Thoracic aorta (tissue), 2 donors: ENCODE measurements around the gene CSH2. TPM values are rescaled to one million over a fixed set of nuclear protein-coding genes. Genes with fewer than 3 reads are reported as not detected.
A peak's percentile ranks its signal among the peaks of the same experiment; 100 is the strongest.
"Not testable (repeated sequence)": the region's sequence is repeated elsewhere in the genome, so short reads cannot be mapped to it uniquely, and the experiment has no call there.

Experiments used
- ATAC-seq: fragments of 150-250 bp; one replicate; pipeline ENCODE4 v1.8.0; 2017; ENCODE audit warnings: low read depth; ENCODE audit not compliant: insufficient number of reproducible peaks, low FRiP score
- DNase-seq: peaks from one replicate; pipeline ENCODE4 v3.0.0-alpha.2; 2020; ENCODE audit warnings: low spot score
- H3K27ac ChIP-seq, 2 donors: fragments of 200-600 bp; sonication (generic); 1 replicate in 1 of 2; 2 replicates in 1 of 2; pipeline ENCODE4 v1.5.1; 2016; ENCODE audit warnings: mild to moderate bottlenecking in 2 of 2, moderate library complexity in 2 of 2
- H3K27me3 ChIP-seq: fragments of 200-600 bp; sonication (generic); replicated peaks from 2 replicates; pipeline ENCODE4 v1.6.0; 2016; ENCODE audit warnings: mild to moderate bottlenecking; ENCODE audit not compliant: insufficient read depth
- H3K36me3 ChIP-seq: fragments of 200-600 bp; sonication (generic); one replicate; pipeline ENCODE4 v1.5.1; 2016
- H3K4me1 ChIP-seq, 2 donors: fragments of 200-600 bp; sonication (generic); 1 replicate in 1 of 2; 2 replicates in 1 of 2; pipeline versions ENCODE4 v1.5.1 to v1.6.0; 2016; ENCODE audit warnings: low read depth in 2 of 2, mild to moderate bottlenecking in 1 of 2; ENCODE audit not compliant: control insufficient read depth in 1 of 2
- H3K4me3 ChIP-seq: fragments of 200-600 bp; sonication (generic); 2 replicates; pipeline ENCODE4 v1.5.1; 2016; ENCODE audit warnings: mild to moderate bottlenecking
- H3K9me3 ChIP-seq: fragments of 200-600 bp; sonication (generic); 2 replicates; pipeline ENCODE4 v1.5.1; 2016
- CTCF ChIP-seq: fragments of 200-600 bp; sonication (generic); IDR thresholded peaks from one replicate; pipeline ENCODE4 v1.5.1; 2019; ENCODE audit warnings: antibody characterized with exemption
- total RNA-seq, 2 donors: library from RNA; depleted of rRNA; stranded (reverse); fragments of >200 nt; gene quantifications; one replicate each; pipeline versions ENCODE4 v1.1.0 to v1.2.3, GENCODE V29; 2016

The CSH2 gene
- total RNA-seq: not detected

DNA sequence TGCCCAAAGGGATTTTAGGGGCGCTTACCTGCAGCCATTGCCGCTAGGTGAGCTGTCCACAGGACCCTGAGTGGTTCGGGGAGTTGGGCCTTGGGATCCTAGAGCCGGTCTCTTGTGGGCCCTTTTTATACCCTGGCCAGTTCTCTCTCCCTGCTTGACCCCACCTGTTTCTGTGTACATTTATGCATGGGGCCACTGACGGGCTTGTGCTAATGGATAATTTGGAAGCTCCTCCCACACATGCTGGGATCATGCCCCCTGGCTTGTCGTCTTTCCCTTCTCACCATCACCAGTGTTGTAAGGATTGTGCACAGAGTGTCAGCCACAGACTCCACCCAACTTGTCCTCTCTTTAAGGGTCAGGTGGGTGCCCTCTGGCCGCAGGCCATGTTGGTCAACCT is at the start of gene CSH2:
Gene CSH2 (minus strand): TSS at position 101 of the 400 bp plus-strand sequence. CDS start 63 bp downstream, at position 38.
- not testable (repeated sequence) for DNase-seq, H3K27ac ChIP-seq, ATAC-seq, H3K9me3 ChIP-seq, H3K4me1 ChIP-seq, H3K36me3 ChIP-seq, H3K4me3 ChIP-seq, H3K27me3 ChIP-seq

DNA sequence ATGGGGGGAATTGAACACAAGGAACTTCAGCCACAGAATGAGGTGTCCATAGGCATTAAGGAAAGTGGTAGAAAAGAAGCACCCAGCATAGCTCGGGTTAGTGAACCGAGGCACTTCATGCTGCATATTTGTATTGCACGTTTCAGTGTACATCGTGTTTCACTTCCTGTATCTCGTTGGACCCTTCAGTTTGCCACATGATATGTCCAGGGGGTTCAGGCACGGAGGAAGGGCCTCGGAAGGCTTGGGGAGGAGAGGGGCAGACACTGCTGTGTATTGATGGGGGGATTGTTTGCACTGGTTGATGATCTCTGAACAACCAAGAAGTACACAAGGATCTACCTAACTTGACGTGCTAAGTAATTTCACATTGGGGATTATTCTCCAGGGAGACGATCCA is 48.9 kb upstream of the CSH2 start:
- not testable (repeated sequence) for H3K4me3 ChIP-seq, H3K27ac ChIP-seq, H3K4me1 ChIP-seq, H3K27me3 ChIP-seq, H3K9me3 ChIP-seq, ATAC-seq, H3K36me3 ChIP-seq, DNase-seq

DNA sequence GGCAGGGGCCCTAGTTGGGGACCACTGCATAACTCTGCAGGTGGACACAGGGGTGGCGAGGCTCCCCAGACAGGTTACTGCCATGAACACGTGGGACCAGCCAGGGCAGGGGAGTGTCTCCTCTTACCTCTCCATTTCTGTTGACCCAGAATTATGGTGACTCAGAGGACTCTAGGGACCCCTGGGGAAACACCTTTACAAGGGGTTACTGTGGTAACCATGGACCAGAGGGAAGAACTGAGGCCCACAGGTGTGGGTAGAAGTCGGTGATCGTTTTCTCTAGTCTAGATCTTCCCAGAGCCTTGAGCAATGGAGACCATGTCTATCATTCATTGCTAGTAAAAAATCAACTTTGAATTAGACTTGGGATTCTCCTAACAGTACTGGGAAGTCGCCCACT is 47.3 kb upstream of the CSH2 start:
- not testable (repeated sequence) for H3K27me3 ChIP-seq, H3K9me3 ChIP-seq, H3K4me1 ChIP-seq, H3K36me3 ChIP-seq, H3K4me3 ChIP-seq, DNase-seq, ATAC-seq, H3K27ac ChIP-seq

- DNase-seq, H3K9me3 ChIP-seq, H3K27ac ChIP-seq, H3K4me3 ChIP-seq, ATAC-seq, H3K4me1 ChIP-seq, H3K27me3 ChIP-seq, H3K36me3 ChIP-seq: not testable (repeated sequence)
These were observed 46.6 kb upstream of the CSH2 start for GRCh38 chr17:63920050-63920449.

DNA sequence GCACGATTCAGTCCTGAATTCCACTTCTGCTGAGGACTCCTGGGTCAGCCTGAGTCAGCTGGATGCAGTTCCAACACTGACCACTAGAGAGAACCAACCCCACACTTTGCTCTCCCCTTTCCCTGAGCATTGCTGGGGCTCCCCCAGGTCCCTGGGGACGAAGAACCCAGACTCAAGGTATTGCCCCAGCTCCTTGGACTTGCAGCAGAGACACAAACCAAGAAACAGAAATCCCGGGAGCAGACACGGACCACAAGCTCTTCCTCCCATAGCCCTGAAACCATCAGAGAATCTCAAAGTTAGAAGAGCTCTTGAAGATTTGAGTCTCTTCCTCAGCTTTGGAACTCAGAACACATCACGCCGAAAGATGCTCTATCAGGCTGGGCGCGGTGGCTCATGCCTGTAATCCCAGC is 45.8 kb upstream of the CSH2 start:
- DNase-seq: no peak

GRCh38 chr17:63918789-63919305 is 45.4 kb upstream of the CSH2 start, which contains the start of gene GH1:
TSS of gene GH1 (minus strand) at chr17:63918839. CDS start at chr17:63918776, 63 bp downstream.
- not testable (repeated sequence) for ATAC-seq, DNase-seq, H3K36me3 ChIP-seq, H3K4me3 ChIP-seq, H3K27ac ChIP-seq, H3K27me3 ChIP-seq, H3K4me1 ChIP-seq, H3K9me3 ChIP-seq

More for the DNA sequence above, 45.8 kb upstream of the CSH2 start:
- no peak overlapping the region for H3K4me3 ChIP-seq
- peak; percentile 63 for ATAC-seq
- peak; percentile 93 for TF ChIP-seq CTCF
- H3K9me3 ChIP-seq: no peaks in the 10 kb centered on the region
- no peak overlapping the region for H3K27ac ChIP-seq
- no peaks in the 10 kb centered on the region for H3K36me3 ChIP-seq
- no peaks in the 10 kb centered on the region for H3K27me3 ChIP-seq
- no peaks in the 10 kb centered on the region for H3K4me1 ChIP-seq

GRCh38 chr17:63918305-63918704 is 44.8 kb upstream of the CSH2 start:
- H3K4me1 ChIP-seq: no peaks in the 10 kb centered on the region
- H3K27me3 ChIP-seq: no peaks in the 10 kb centered on the region
- ATAC-seq: no peak
- no peaks in the 10 kb centered on the region for H3K36me3 ChIP-seq
- no peak overlapping the region for H3K27ac ChIP-seq
- no peak overlapping the region for H3K4me3 ChIP-seq
- no peak for TF ChIP-seq CTCF
- H3K9me3 ChIP-seq: no peaks in the 10 kb centered on the region
- no peak for DNase-seq

GRCh38 chr17:63917646-63918045 is 44.2 kb upstream of the CSH2 start:
- Histone ChIP-seq H3K27ac (no peak overlapping the region), H3K36me3 (no peaks in the 10 kb centered on the region), H3K9me3 (no peaks in the 10 kb centered on the region), H3K4me1 (no peaks in the 10 kb centered on the region), H3K4me3 (no peak overlapping the region), H3K27me3 (no peaks in the 10 kb centered on the region)
- no peak for TF ChIP-seq CTCF
- ATAC-seq (no peak), DNase-seq (no peak)

DNA sequence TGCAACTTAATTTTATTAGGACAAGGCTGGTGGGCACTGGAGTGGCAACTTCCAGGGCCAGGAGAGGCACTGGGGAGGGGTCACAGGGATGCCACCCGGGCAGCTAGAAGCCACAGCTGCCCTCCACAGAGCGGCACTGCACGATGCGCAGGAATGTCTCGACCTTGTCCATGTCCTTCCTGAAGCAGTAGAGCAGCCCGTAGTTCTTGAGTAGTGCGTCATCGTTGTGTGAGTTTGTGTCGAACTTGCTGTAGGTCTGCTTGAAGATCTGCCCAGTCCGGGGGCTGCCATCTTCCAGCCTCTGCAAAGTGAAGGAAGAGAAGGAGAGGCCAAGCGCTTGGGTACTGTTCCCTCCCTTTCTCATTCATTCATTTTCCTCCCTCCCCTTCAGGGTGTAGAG is 43.7 kb upstream of the CSH2 start:
- H3K36me3 ChIP-seq, DNase-seq, H3K9me3 ChIP-seq, H3K4me3 ChIP-seq, H3K27ac ChIP-seq, H3K4me1 ChIP-seq, H3K27me3 ChIP-seq, ATAC-seq: not testable (repeated sequence)
